Measurements from ENCODE around the gene RPS25. TPM values are rescaled to one million over a fixed set of nuclear protein-coding genes. Genes with fewer than 3 reads are reported as not detected.
"Not testable (repeated sequence)": the region's sequence is repeated elsewhere in the genome, so short reads cannot be mapped to it uniquely, and the experiment has no call there.

Gene RPS25
- total RNA-seq, 2 experiments from 2014 or later, result 2,183 to 2,206 TPM

DNA sequence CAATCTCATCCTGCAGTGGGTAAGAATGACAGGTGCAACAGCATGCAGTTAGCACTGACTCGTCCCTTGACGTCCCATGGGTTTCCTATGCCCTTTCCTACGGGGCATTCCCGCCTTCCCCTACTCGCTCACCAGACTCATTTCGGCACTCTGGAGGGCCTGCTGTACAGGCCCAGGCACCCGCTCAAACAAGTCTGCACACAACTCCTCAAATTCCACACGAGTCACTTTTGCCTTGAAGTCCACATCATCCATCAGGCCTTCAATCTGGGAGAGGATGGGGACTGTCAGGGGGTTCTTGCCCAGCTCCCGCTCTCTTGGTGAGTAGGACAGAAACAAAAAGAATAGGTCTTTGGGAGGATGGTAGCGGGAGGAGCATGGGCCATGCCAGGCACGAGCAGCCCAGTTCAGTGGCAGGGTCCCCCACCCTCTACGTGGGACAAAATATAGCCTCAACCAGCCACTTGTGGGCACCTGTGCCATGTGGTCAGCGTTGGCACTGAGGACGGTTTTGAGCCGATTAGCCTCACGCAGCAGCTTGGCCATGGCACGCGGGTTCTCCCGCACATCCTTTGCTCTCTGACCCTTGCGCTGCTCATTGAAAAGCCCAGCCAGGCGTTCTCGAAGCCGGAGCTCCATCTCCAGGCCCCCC, 34.1 kb upstream of the RPS25 start:
- Mint-ChIP-seq H3K4me1 (ENCODE audit: low read depth) (peaks cover 46% of the 10 kb centered on the region), H3K4me3 (no peak overlapping the region), H3K27ac (peak overlapping the region; percentile 54), H3K9me3 (no peaks in the 10 kb centered on the region), H3K36me3 (ENCODE audit: low read depth) (peaks cover 58% of the 10 kb centered on the region), H3K27me3 (ENCODE audit: low read depth) (no peaks in the 10 kb centered on the region)
- no peak for DNase-seq
- intact Hi-C loops (cut with micrococcal nuclease), result no loop called here
- CTCF ChIA-PET, result no interaction called here

GRCh38 chr11:119051440-119052162, 33.5 kb upstream of the RPS25 start:
- Mint-ChIP-seq H3K4me1 (ENCODE audit: low read depth) (peaks cover 45% of the 10 kb centered on the region), H3K4me3 (no peak overlapping the region), H3K36me3 (ENCODE audit: low read depth) (peaks cover 63% of the 10 kb centered on the region), H3K27me3 (ENCODE audit: low read depth) (no peaks in the 10 kb centered on the region), H3K27ac (peak overlapping the region; percentile 54), H3K9me3 (no peaks in the 10 kb centered on the region)
- CTCF ChIA-PET, result no interaction called here
- DNase-seq, result peak; percentile 40
- intact Hi-C loops (cut with micrococcal nuclease), result no loop called here

DNA sequence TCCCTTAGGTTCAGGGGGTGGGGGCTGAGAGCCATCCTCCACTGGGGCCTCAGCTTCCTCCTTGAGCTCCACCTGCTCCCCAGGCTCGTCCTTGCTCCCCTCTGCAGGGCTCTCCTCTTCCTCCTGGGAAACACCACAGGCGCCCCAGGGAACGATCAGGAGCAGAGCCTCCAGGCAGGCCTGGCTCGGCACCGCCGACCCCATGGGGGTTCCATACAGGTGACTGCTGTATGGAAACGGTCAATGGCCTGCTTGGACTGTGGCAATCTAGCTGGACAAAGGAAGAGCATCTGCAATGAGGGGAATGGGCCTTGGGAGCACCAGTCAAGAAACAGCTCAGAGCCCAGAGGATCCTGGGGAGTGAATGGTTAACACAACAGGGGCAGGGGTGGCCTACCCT, 30.9 kb upstream of the RPS25 start:
- Mint-ChIP-seq H3K4me1 (ENCODE audit: low read depth) (peaks cover 25% of the 10 kb centered on the region), H3K36me3 (ENCODE audit: low read depth) (peaks cover 68% of the 10 kb centered on the region), H3K4me3 (no peak overlapping the region), H3K9me3 (no peaks in the 10 kb centered on the region), H3K27ac (no peak overlapping the region), H3K27me3 (ENCODE audit: low read depth) (no peaks in the 10 kb centered on the region)
- DNase-seq, result no peak
- CTCF ChIA-PET, result no interaction called here
- intact Hi-C loops (cut with micrococcal nuclease), result no loop called here

- CTCF ChIA-PET, result no interaction called here
- intact Hi-C loops (cut with micrococcal nuclease), result no loop called here
- H3K27me3 Mint-ChIP-seq (ENCODE audit: low read depth), result no peaks in the 10 kb centered on the region
- H3K4me3 Mint-ChIP-seq, result no peak overlapping the region
- no peaks in the 10 kb centered on the region for H3K9me3 Mint-ChIP-seq
- H3K36me3 Mint-ChIP-seq (ENCODE audit: low read depth), result peaks cover 64% of the 10 kb centered on the region
- no peak overlapping the region for H3K27ac Mint-ChIP-seq
- H3K4me1 Mint-ChIP-seq (ENCODE audit: low read depth), result peaks cover 22% of the 10 kb centered on the region
- no peak for DNase-seq
Measured at GRCh38 chr11:119048644-119049043, 30.5 kb upstream of the RPS25 start.

- no peaks in the 10 kb centered on the region for H3K9me3 Mint-ChIP-seq
- DNase-seq, result no peak
- no peak overlapping the region for H3K4me3 Mint-ChIP-seq
- no peaks in the 10 kb centered on the region for H3K27me3 Mint-ChIP-seq (ENCODE audit: low read depth)
- no peak overlapping the region for H3K27ac Mint-ChIP-seq
- CTCF ChIA-PET, result interaction anchor here (1.0 kb wide), 1 partner anchor 8 kb away, joined by 3 read pairs; no protein-coding TSS in a partner anchor
- intact Hi-C loops (cut with micrococcal nuclease), result no loop called here
- peaks cover 53% of the 10 kb centered on the region for H3K36me3 Mint-ChIP-seq (ENCODE audit: low read depth)
- H3K4me1 Mint-ChIP-seq (ENCODE audit: low read depth), result peaks cover 12% of the 10 kb centered on the region
Measured at GRCh38 chr11:119047205-119047604, 29.1 kb upstream of the RPS25 start.

- H3K27me3 Mint-ChIP-seq (ENCODE audit: low read depth), result no peaks in the 10 kb centered on the region
- CTCF ChIA-PET, result no interaction called here
- intact Hi-C loops (cut with micrococcal nuclease), result no loop called here
- H3K36me3 Mint-ChIP-seq (ENCODE audit: low read depth), result peaks cover 47% of the 10 kb centered on the region
- peaks cover 10% of the 10 kb centered on the region for H3K4me1 Mint-ChIP-seq (ENCODE audit: low read depth)
- no peaks in the 10 kb centered on the region for H3K9me3 Mint-ChIP-seq
- no peak for DNase-seq
- no peak overlapping the region for H3K4me3 Mint-ChIP-seq
- H3K27ac Mint-ChIP-seq, result no peak overlapping the region
Measured at GRCh38 chr11:119046489-119046888, 28.3 kb upstream of the RPS25 start.

DNA sequence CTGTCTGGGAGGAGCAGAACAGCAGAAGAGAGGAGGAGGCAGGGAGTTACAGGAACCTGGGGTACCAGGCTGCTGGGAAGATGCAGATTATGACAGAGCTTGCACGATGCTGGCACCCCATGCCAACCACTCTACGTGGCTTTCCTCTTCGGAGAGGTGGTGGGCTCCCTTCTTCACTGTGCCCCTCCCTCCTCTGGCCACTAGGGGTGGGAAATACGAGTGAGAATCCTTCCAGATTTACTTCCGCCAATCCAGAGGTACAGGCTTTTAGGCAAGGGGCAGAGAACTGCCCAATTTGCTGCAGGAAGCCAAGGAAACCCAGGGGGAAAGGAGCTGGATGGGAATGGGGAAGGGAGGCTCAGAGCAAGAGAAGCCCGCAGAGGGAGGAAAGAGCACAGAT, 26.6 kb upstream of the RPS25 start:
- Mint-ChIP-seq H3K27me3 (ENCODE audit: low read depth) (no peaks in the 10 kb centered on the region), H3K9me3 (no peaks in the 10 kb centered on the region), H3K4me1 (ENCODE audit: low read depth) (peaks cover 9% of the 10 kb centered on the region), H3K36me3 (ENCODE audit: low read depth) (peaks cover 36% of the 10 kb centered on the region), H3K4me3 (no peak overlapping the region), H3K27ac (no peak overlapping the region)
- CTCF ChIA-PET, result interaction anchor here (1.6 kb wide), 1 partner anchor 9 kb away, joined by 6 read pairs; no protein-coding TSS in a partner anchor
- intact Hi-C loops (cut with micrococcal nuclease), result no loop called here
- no peak for DNase-seq

DNA sequence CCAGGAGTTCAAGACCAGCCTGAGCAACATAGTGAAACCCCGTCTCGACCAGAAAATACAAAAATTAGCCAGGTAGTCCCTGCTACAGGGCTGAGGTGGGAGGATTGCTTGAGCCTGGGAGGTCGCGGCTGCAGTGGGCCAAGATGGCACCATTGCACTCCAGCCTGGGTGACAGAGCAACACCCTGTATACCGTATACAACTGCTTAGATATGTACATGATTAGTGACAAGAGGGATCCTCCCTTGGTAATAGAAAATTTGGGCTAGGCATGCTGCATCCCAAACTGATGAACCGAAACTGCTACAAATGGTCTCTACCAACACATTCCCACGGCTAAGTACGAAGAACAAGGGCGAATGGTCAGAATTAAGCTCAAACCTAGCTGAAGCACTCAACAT, 24.8 kb upstream of the RPS25 start:
- no peaks in the 10 kb centered on the region for H3K27me3 Mint-ChIP-seq (ENCODE audit: low read depth)
- peaks cover 23% of the 10 kb centered on the region for H3K36me3 Mint-ChIP-seq (ENCODE audit: low read depth)

DNA sequence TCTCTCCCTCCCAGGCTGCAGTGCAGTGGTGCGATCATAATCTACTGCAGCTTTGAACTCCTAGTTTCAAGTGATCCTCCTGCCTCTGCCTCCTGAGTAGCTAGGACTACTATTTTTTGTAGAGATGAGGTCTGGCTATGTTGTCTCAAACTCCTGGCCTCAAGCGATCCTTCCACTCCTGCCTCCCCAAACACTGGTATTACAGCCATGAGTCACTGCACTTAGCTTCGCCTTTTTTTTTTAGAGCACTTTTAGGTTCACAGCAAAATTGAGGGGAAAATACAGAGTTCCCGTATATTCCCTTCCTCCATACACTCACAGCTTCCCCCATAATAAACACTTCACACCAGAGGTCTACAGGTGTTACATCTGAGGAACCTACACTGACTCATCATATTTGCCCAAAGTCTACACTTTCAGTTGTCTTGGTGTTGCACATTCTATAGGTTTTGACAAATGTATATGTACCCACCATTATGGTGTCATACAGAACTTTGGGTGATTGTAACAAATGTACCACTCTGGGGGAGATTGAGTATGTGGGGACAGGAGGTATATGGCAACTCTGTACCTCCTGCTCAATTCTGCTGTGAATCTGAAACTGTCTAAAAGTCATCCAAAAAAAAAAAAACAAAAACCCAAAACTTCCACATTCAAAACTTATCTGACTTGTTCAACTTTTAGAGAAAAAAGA, 23.8 kb upstream of the RPS25 start:
- Mint-ChIP-seq H3K9me3 (no peaks in the 10 kb centered on the region), H3K4me3 (no peak overlapping the region), H3K4me1 (ENCODE audit: low read depth) (peaks cover 9% of the 10 kb centered on the region), H3K36me3 (ENCODE audit: low read depth) (peaks cover 18% of the 10 kb centered on the region), H3K27me3 (ENCODE audit: low read depth) (no peaks in the 10 kb centered on the region), H3K27ac (peak overlapping the region; percentile 56)
- intact Hi-C loops (cut with micrococcal nuclease), result no loop called here
- CTCF ChIA-PET, result interaction anchor here (0.5 to 1.5 kb wide), 4 partner anchors 15 to 282 kb away, joined by 3 to 5 read pairs (median 4); partner anchors contain the start of gene HYOU1
- DNase-seq, result no peak

More for the DNA sequence above, 24.8 kb upstream of the RPS25 start:
- no peak for DNase-seq
- no peak overlapping the region for H3K27ac Mint-ChIP-seq
- intact Hi-C loops (cut with micrococcal nuclease), result no loop called here
- H3K9me3 Mint-ChIP-seq, result no peaks in the 10 kb centered on the region
- H3K4me3 Mint-ChIP-seq, result no peak overlapping the region
- H3K4me1 Mint-ChIP-seq (ENCODE audit: low read depth), result peaks cover 9% of the 10 kb centered on the region
- CTCF ChIA-PET, result interaction anchor here (0.7 kb wide), 1 partner anchor 48 kb away, joined by 3 read pairs; no protein-coding TSS in a partner anchor

GRCh38 chr11:119039471-119039870, 21.3 kb upstream of the RPS25 start:
- H3K36me3 Mint-ChIP-seq (ENCODE audit: low read depth); CTCF ChIA-PET; H3K27me3 Mint-ChIP-seq (ENCODE audit: low read depth); H3K4me1 Mint-ChIP-seq (ENCODE audit: low read depth); H3K27ac Mint-ChIP-seq; intact Hi-C loops (cut with micrococcal nuclease); H3K9me3 Mint-ChIP-seq; H3K4me3 Mint-ChIP-seq; DNase-seq: not testable (repeated sequence)

- Mint-ChIP-seq H3K9me3 (no peaks in the 10 kb centered on the region), H3K4me1 (ENCODE audit: low read depth) (peaks cover 9% of the 10 kb centered on the region), H3K27ac (no peak overlapping the region), H3K36me3 (ENCODE audit: low read depth) (no peaks in the 10 kb centered on the region), H3K27me3 (ENCODE audit: low read depth) (no peaks in the 10 kb centered on the region), H3K4me3 (no peak overlapping the region)
- CTCF ChIA-PET, result interaction anchor here (0.6 kb wide), 1 partner anchor 12 kb away, joined by 5 read pairs; no protein-coding TSS in a partner anchor
- intact Hi-C loops (cut with micrococcal nuclease), result no loop called here
- DNase-seq, result no peak
Measured at GRCh38 chr11:119038884-119039283, 20.7 kb upstream of the RPS25 start.

- intact Hi-C loops (cut with micrococcal nuclease), result no loop called here
- Mint-ChIP-seq H3K4me1 (ENCODE audit: low read depth) (peaks cover 4% of the 10 kb centered on the region), H3K4me3 (no peak overlapping the region), H3K27ac (no peak overlapping the region), H3K9me3 (no peaks in the 10 kb centered on the region), H3K36me3 (ENCODE audit: low read depth) (no peaks in the 10 kb centered on the region), H3K27me3 (ENCODE audit: low read depth) (no peaks in the 10 kb centered on the region)
- DNase-seq, result no peak
- CTCF ChIA-PET, result interaction anchor here (0.7 to 0.9 kb wide), 2 partner anchors 96 to 342 kb away, joined by 3 read pairs; no protein-coding TSS in a partner anchor
Measured at GRCh38 chr11:119034813-119035212, 16.7 kb upstream of the RPS25 start.

Data from activated naive CD4-positive, alpha-beta T cell treated with anti-CD3 and anti-CD28 coated beads for 36 hours (primary cell).